Endothelial cell of umbilical vein (primary cell): Measurements from ENCODE around the gene RALGPS1. TPM values are rescaled to one million over a fixed set of nuclear protein-coding genes. Genes with fewer than 3 reads are reported as not detected.

Experiments used
- BruUV-seq: library from RNA; stranded (reverse); fragments of 400-500 nt; replicated peaks from 2 replicates; lab custom pipeline; 2021; lab: Mats Ljungman, UMichigan
- CTCF ChIA-PET: fragments of 300-600, 350-600 bp; sonication (Branson Sonifier 250); formaldehyde crosslinking; loops from one replicate; lab custom pipeline; 2021; ENCODE audit warnings: antibody characterized with exemption, inconsistent platforms; lab: Charles Lee
- POLR2A ChIA-PET: fragments of 300-600, 350-600 bp; sonication (Branson Sonifier 250); formaldehyde crosslinking; loops from one replicate; lab custom pipeline; 2021; ENCODE audit warnings: antibody characterized with exemption, inconsistent platforms; lab: Charles Lee
- DNase-seq: peaks from one replicate; pipeline ENCODE4 v3.0.0-alpha.2; 2011; ENCODE audit warnings: low read depth, low spot score
- FAIRE-seq: peaks from 2 replicates; lab custom pipeline; 2011; peaks lifted over from hg19 to GRCh38; lab: Jason Lieb, UNC
- H2AFZ ChIP-seq: 2 replicates; pipeline ENCODE4 v1.6.0; 2012; ENCODE audit warnings: low read depth, low read length, control low read depth, inconsistent platforms
- H3K27ac ChIP-seq: 2 replicates; pipeline ENCODE4 v1.5.1; 2011; ENCODE audit warnings: low read depth, mild to moderate bottlenecking, control low read depth, low read length, moderate library complexity; ENCODE audit not compliant: insufficient read depth
- H3K27me3 ChIP-seq, 2 experiments: 2 replicates each; pipeline versions ENCODE4 v1.6.0 to v1.6.1; 2011; ENCODE audit warnings: low read length in 2 of 2, mixed read lengths in 1 of 2; ENCODE audit not compliant: control insufficient read depth in 2 of 2, insufficient read depth in 2 of 2
- H3K36me3 ChIP-seq, 2 experiments: 2 replicates in 1 of 2; 3 replicates in 1 of 2; pipeline ENCODE4 v1.5.1; 2011; ENCODE audit warnings: low read length in 2 of 2, mild to moderate bottlenecking in 1 of 2, moderate library complexity in 1 of 2; ENCODE audit not compliant: control insufficient read depth in 2 of 2, insufficient read depth in 2 of 2; ENCODE audit errors: extremely low read depth in 1 of 2
- H3K4me1 ChIP-seq: 3 replicates; pipeline ENCODE4 v1.5.1; 2011; ENCODE audit warnings: mild to moderate bottlenecking, low read length; ENCODE audit not compliant: control insufficient read depth, insufficient read depth; ENCODE audit errors: extremely low read depth
- H3K4me2 ChIP-seq: 2 replicates; pipeline ENCODE4 v1.6.1; 2011; ENCODE audit warnings: low read length, control low read depth, mixed read lengths; ENCODE audit not compliant: insufficient read depth
- H3K4me3 ChIP-seq, 3 experiments: fragments of 200-600 bp in 1 of 3; sonication (generic), shearing (Covaris generic) in 1 of 3; replicated peaks in 1 of 3; 2 replicates each; pipeline ENCODE4 v1.5.1; 2011 to 2016; ENCODE audit warnings: control low read depth in 3 of 3, low read length in 3 of 3, mild to moderate bottlenecking in 2 of 3, inconsistent platforms in 1 of 3, low read depth in 1 of 3, moderate library complexity in 1 of 3; ENCODE audit not compliant: insufficient read depth in 1 of 3
- H3K79me2 ChIP-seq: 2 replicates; pipeline ENCODE4 v1.6.0; 2012; ENCODE audit warnings: low read length, inconsistent platforms; ENCODE audit not compliant: control insufficient read depth, insufficient read depth
- H3K9ac ChIP-seq: replicated peaks from 2 replicates; pipeline ENCODE3; 2011; ENCODE audit warnings: low read length, control low read depth; ENCODE audit not compliant: insufficient read depth; ENCODE audit errors: extremely low read depth
- H3K9me1 ChIP-seq: replicated peaks from 3 replicates; pipeline ENCODE4 v1.6.0; 2011; ENCODE audit warnings: mild to moderate bottlenecking, low read length; ENCODE audit not compliant: control insufficient read depth, insufficient read depth; ENCODE audit errors: extremely low read depth
- H3K9me3 ChIP-seq: replicated peaks from 2 replicates; pipeline ENCODE4 v1.5.1; 2012; ENCODE audit warnings: low read length, inconsistent platforms; ENCODE audit not compliant: control insufficient read depth, insufficient read depth
- H4K20me1 ChIP-seq: replicated peaks from 2 replicates; pipeline ENCODE3; 2011; ENCODE audit warnings: mild to moderate bottlenecking, low read length; ENCODE audit not compliant: control insufficient read depth, insufficient read depth; ENCODE audit errors: extremely low read depth
- EZH2 ChIP-seq: IDR thresholded peaks from 2 replicates; pipeline ENCODE4 v1.6.1; 2012; ENCODE audit warnings: borderline replicate concordance, low read depth, mild to moderate bottlenecking, moderate library complexity, low read length, inconsistent platforms; ENCODE audit not compliant: severe bottlenecking
- FOS ChIP-seq: IDR thresholded peaks from 2 replicates; pipeline ENCODE4 v1.6.1; 2011; ENCODE audit warnings: mild to moderate bottlenecking, low read length, moderate library complexity, borderline replicate concordance; ENCODE audit not compliant: insufficient read depth
- GATA2 ChIP-seq: IDR thresholded peaks from 2 replicates; pipeline ENCODE4 v1.7.0; 2011; ENCODE audit warnings: low read depth, mild to moderate bottlenecking, moderate library complexity, mixed read lengths, low read length; ENCODE audit not compliant: insufficient read length, insufficient read depth
- JUN ChIP-seq: IDR thresholded peaks from 2 replicates; pipeline ENCODE4 v1.6.1; 2011; ENCODE audit warnings: borderline replicate concordance, low read depth; ENCODE audit not compliant: insufficient read length, insufficient read depth
- MAX ChIP-seq: IDR thresholded peaks from 2 replicates; pipeline ENCODE4 v1.6.1; 2011; ENCODE audit not compliant: insufficient read depth, insufficient read length
- MYC ChIP-seq: IDR thresholded peaks from one replicate; pipeline ENCODE4 v1.6.1; 2011; ENCODE audit warnings: mild to moderate bottlenecking, low read depth, low read length
- POLR2A ChIP-seq: IDR thresholded peaks from 2 replicates; pipeline ENCODE4 v1.6.1; 2012; ENCODE audit warnings: low read depth, mild to moderate bottlenecking, control low read depth, low read length
- POLR2AphosphoS5 ChIP-seq: IDR thresholded peaks from 2 replicates; pipeline ENCODE4 v1.6.1; 2012; ENCODE audit warnings: low read depth, mild to moderate bottlenecking, control low read depth, low read length, moderate library complexity; ENCODE audit not compliant: insufficient read depth
- dilution Hi-C: fragments of 300-500 bp; cut with MboI; formaldehyde crosslinking; loops from one replicate; pipeline ENCODE4 v1.15.0; 2019; ENCODE audit warnings: low sequenced_read_pairs; ENCODE audit not compliant: extremely low pct_ligation_motif_present
- intact Hi-C: fragments of 100-400 bp; cut with micrococcal nuclease; formaldehyde crosslinking; loops from one replicate; pipeline ENCODE4 v1.10.0; 2022
- polyA plus RNA-seq, 4 experiments: library from polyadenylated mRNA; depleted of rRNA in 3 of 4; stranded (reverse) in 3 of 4; unstranded in 1 of 4; fragments of >200 nt; gene quantifications; 2 replicates each; pipeline versions ENCODE4 v1.2.1 to v1.2.3, GENCODE V29; 2011 to 2012; ENCODE audit warnings: missing spikeins in 1 of 4
- total RNA-seq: library from RNA; stranded (reverse); gene quantifications from 2 replicates; pipeline ENCODE4 v1.2.3, GENCODE V29; 2021
- TF ChIP-seq, protein P1 (sequence below), 2 donors: IDR thresholded peaks; 1 replicate in 1 of 2; 2 replicates in 1 of 2; pipeline ENCODE4 v1.5.1; 2011; ENCODE audit warnings: low read length in 2 of 2, mild to moderate bottlenecking in 2 of 2, moderate library complexity in 2 of 2, control low read depth in 1 of 2, inconsistent platforms in 1 of 2, low read depth in 1 of 2; ENCODE audit not compliant: insufficient read depth in 1 of 2; ENCODE audit errors: extremely low read depth in 1 of 2

The RALGPS1 gene
- total and polyA plus RNA-seq, 2 donors (not counting 3 experiments of a cell fraction or from before 2014, with no cell fraction given): 3.8 to 5.5 TPM

GRCh38 chr9:127181595-127182190 lies 267.1 kb downstream of the RALGPS1 start:
- no peaks in the 10 kb centered on the region for H4K20me1 ChIP-seq
- no peak for DNase-seq
- intact Hi-C loops: no loop called here
- H3K27me3 ChIP-seq: no peaks in the 10 kb centered on the region
- no peak overlapping the region for H3K9ac ChIP-seq
- TF ChIP-seq POLR2AphosphoS5: no peak
- peaks cover 9% of the 10 kb centered on the region for H3K4me1 ChIP-seq
- H3K4me3 ChIP-seq: no peak overlapping the region
- no TSS peak for BruUV-seq
- no peaks in the 10 kb centered on the region for H3K9me1 ChIP-seq
- no peaks in the 10 kb centered on the region for H3K79me2 ChIP-seq
- no peaks in the 10 kb centered on the region for H3K9me3 ChIP-seq
- H3K4me2 ChIP-seq: no peak overlapping the region
- CTCF ChIA-PET: interaction anchor here (1.0 kb wide), 1 partner anchor 9 kb away, joined by 3 read pairs; no protein-coding TSS in a partner anchor
- no peak overlapping the region for H3K27ac ChIP-seq
- H3K36me3 ChIP-seq: no peaks in the 10 kb centered on the region
- FAIRE-seq: no peak
- dilution Hi-C loops: no loop called here
- POLR2A ChIA-PET: no interaction called here
- H2AFZ ChIP-seq: no peak overlapping the region

GRCh38 chr9:127182901-127183746 lies 268.5 kb downstream of the RALGPS1 start:
- dilution Hi-C loops: no loop called here
- Histone ChIP-seq H3K4me3 (no peak overlapping the region), H3K27me3 (no peaks in the 10 kb centered on the region), H3K4me1 (peaks cover 21% of the 10 kb centered on the region), H3K9ac (no peak overlapping the region), H4K20me1 (no peaks in the 10 kb centered on the region), H3K9me3 (no peaks in the 10 kb centered on the region), H3K27ac (no peak overlapping the region), H3K36me3 (no peaks in the 10 kb centered on the region), H3K4me2 (no peak overlapping the region), H3K9me1 (no peaks in the 10 kb centered on the region), H2AFZ (no peak overlapping the region), H3K79me2 (no peaks in the 10 kb centered on the region)
- no peak for DNase-seq
- no TSS peak for BruUV-seq
- POLR2A ChIA-PET: no interaction called here
- intact Hi-C loops: no loop called here
- no peak for TF ChIP-seq POLR2AphosphoS5
- TF ChIP-seq FOS: no peak
- TF ChIP-seq EZH2: no peak
- no peak for TF ChIP-seq MYC
- TF ChIP-seq POLR2A: no peak
- TF ChIP-seq, protein P1, sequence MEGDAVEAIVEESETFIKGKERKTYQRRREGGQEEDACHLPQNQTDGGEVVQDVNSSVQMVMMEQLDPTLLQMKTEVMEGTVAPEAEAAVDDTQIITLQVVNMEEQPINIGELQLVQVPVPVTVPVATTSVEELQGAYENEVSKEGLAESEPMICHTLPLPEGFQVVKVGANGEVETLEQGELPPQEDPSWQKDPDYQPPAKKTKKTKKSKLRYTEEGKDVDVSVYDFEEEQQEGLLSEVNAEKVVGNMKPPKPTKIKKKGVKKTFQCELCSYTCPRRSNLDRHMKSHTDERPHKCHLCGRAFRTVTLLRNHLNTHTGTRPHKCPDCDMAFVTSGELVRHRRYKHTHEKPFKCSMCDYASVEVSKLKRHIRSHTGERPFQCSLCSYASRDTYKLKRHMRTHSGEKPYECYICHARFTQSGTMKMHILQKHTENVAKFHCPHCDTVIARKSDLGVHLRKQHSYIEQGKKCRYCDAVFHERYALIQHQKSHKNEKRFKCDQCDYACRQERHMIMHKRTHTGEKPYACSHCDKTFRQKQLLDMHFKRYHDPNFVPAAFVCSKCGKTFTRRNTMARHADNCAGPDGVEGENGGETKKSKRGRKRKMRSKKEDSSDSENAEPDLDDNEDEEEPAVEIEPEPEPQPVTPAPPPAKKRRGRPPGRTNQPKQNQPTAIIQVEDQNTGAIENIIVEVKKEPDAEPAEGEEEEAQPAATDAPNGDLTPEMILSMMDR (IDR thresholded peaks at IDR 0.05; ENCODE audit: extremely low read depth in 1 of 2, insufficient read depth in 1 of 2, low read depth in 1 of 2, low read length in 2 of 2): no peak
- no peak for TF ChIP-seq MAX
- no peak for TF ChIP-seq JUN
- TF ChIP-seq GATA2: no peak
- FAIRE-seq: no peak
- CTCF ChIA-PET: interaction anchor here (1.1 to 2.2 kb wide), 4 partner anchors 19 to 242 kb away, joined by 3 to 6 read pairs (median 4); no protein-coding TSS in a partner anchor
